ENCODE results near the gene SSH3.

DNA sequence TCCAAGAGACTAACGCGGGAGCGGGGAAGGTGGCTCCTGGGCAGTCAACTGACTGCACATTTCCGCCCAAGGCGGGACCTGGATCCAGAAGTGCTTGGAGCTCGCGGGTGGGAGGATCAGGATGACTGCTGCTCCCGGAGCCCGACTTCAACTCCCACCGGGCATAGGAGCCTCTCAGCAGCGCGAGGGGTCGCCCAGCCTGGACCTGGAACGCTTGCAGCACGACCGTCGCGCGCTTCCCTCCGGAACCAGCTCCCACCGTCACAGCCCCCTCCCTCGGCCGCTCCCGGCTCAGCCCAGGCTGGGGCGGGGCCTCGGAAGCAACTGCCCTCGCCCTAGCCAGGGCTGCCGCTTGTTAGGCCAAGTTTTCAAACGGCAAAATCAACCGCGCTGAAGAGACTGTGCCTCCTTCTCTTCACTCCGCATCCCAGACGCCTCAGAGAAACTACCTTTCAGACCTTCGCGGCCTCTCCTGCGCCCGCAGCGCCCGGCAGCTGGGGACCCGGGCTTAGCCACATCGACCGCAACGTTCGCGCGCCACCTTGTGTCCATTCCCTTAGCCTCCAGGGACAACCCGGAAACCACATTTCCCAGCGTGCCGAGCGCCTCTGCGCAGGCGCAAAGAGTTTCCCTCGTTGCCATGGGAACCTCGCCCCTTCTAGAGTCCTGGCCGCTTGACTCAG, 14.0 kb downstream of the SSH3 start:
- TF ChIP-seq, protein P1, sequence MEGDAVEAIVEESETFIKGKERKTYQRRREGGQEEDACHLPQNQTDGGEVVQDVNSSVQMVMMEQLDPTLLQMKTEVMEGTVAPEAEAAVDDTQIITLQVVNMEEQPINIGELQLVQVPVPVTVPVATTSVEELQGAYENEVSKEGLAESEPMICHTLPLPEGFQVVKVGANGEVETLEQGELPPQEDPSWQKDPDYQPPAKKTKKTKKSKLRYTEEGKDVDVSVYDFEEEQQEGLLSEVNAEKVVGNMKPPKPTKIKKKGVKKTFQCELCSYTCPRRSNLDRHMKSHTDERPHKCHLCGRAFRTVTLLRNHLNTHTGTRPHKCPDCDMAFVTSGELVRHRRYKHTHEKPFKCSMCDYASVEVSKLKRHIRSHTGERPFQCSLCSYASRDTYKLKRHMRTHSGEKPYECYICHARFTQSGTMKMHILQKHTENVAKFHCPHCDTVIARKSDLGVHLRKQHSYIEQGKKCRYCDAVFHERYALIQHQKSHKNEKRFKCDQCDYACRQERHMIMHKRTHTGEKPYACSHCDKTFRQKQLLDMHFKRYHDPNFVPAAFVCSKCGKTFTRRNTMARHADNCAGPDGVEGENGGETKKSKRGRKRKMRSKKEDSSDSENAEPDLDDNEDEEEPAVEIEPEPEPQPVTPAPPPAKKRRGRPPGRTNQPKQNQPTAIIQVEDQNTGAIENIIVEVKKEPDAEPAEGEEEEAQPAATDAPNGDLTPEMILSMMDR (IDR thresholded peaks at IDR 0.05; ENCODE audit: low read depth, low read length, missing input control): peak; percentile 95
- TF ChIP-seq HNF4G (IDR thresholded peaks at IDR 0.05): no peak

All from liver (tissue), 3 donors.